K562 (cell line): ENCODE results near the gene WDR20.

ENCODE experiments used
- ATF7 ChIP-seq: fragments of 450-650 bp; IDR thresholded peaks from 2 replicates; pipeline ENCODE4 v1.7.1; 2014; ENCODE audit warnings: mild to moderate bottlenecking, moderate library complexity
- FOXM1 ChIP-seq, 2 experiments: fragments of 450-650 bp in 1 of 2; sonication (generic) in 1 of 2; formaldehyde crosslinking in 1 of 2; IDR thresholded peaks; 2 replicates each; pipeline versions ENCODE4 v1.6.1 to v1.9.0; 2017 to 2022; ENCODE audit warnings: low read depth in 2 of 2, mild to moderate bottlenecking in 2 of 2, missing genetic modification reagents in 1 of 2, moderate library complexity in 1 of 2
- FOXO4 ChIP-seq: fragments of 450-650 bp; formaldehyde crosslinking; IDR thresholded peaks from 2 replicates; pipeline ENCODE4 v1.4.0; 2020; ENCODE audit warnings: mild to moderate bottlenecking, moderate library complexity
- JUND ChIP-seq, 2 experiments: IDR thresholded peaks; 2 replicates in 1 of 2; 3 replicates in 1 of 2; pipeline ENCODE4 v1.6.1; 2011; ENCODE audit warnings: borderline replicate concordance in 2 of 2, low read depth in 2 of 2, low read length in 2 of 2, improper control_type of control experiment in 1 of 2, missing biosample characterization in 1 of 2, missing genetic modification characterization in 1 of 2, missing genetic modification reagents in 1 of 2
- MXI1 ChIP-seq: IDR thresholded peaks from 2 replicates; pipeline ENCODE4 v1.6.1; 2011; ENCODE audit warnings: low read depth, mild to moderate bottlenecking, improper control_type of control experiment, low read length
- RFX5 ChIP-seq: IDR thresholded peaks from 2 replicates; pipeline ENCODE4 v1.6.1; 2011; ENCODE audit warnings: low read depth, mild to moderate bottlenecking, improper control_type of control experiment, low read length
- ZNF561 ChIP-seq: fragments of 450-650 bp; formaldehyde crosslinking; conservative IDR thresholded peaks from 2 replicates; pipeline ENCODE4 v1.4.0; 2020; ENCODE audit warnings: mild to moderate bottlenecking, moderate library complexity
- ZNF696 ChIP-seq: fragments of 250-450 bp; sonication (Bioruptor Pico); conservative IDR thresholded peaks from 2 replicates; pipeline ENCODE4 v1.4.0; 2020; ENCODE audit warnings: mild to moderate bottlenecking, moderate library complexity
- TF ChIP-seq, protein P1 (sequence below), 2 experiments: fragments of 450-650 bp in 1 of 2; sonication (generic) in 1 of 2; formaldehyde crosslinking; conservative IDR thresholded peaks; 2 replicates each; pipeline versions ENCODE4 v1.4.0 to v1.8.1; 2020 to 2022; ENCODE audit warnings: mild to moderate bottlenecking in 1 of 2, missing genetic modification reagents in 1 of 2
- TF ChIP-seq, protein P2 (sequence below): fragments of 150-350 bp; conservative IDR thresholded peaks from 2 replicates; pipeline ENCODE4 v1.6.1; 2014; ENCODE audit warnings: low read length
- TF ChIP-seq, protein P3 (sequence below), 3 experiments: IDR thresholded peaks in 2 of 3; conservative IDR thresholded peaks in 1 of 3; 2 replicates each; pipeline ENCODE4 v1.5.1; 2011 to 2012; ENCODE audit warnings: low read length in 3 of 3, mild to moderate bottlenecking in 3 of 3, control low read depth in 2 of 3, improper control_type of control experiment in 1 of 3, inconsistent platforms in 1 of 3, low read depth in 1 of 3, mixed read lengths in 1 of 3, moderate library complexity in 1 of 3; ENCODE audit not compliant: insufficient read depth in 2 of 3

GRCh38 chr14:102238766-102239165 lies 99.1 kb downstream of the WDR20 start:
- TF ChIP-seq, protein P1, sequence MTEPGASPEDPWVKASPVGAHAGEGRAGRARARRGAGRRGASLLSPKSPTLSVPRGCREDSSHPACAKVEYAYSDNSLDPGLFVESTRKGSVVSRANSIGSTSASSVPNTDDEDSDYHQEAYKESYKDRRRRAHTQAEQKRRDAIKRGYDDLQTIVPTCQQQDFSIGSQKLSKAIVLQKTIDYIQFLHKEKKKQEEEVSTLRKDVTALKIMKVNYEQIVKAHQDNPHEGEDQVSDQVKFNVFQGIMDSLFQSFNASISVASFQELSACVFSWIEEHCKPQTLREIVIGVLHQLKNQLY (CRISPR knock-in tag; conservative IDR thresholded peaks at IDR 0.05), result no peak
- TF ChIP-seq ATF7, result no peak
- TF ChIP-seq JUND (IDR thresholded peaks at IDR 0.05; ENCODE audit: borderline replicate concordance, low read depth, low read length), result no peak
- no peak for TF ChIP-seq JUND (tag; IDR thresholded peaks at IDR 0.05; ENCODE audit: borderline replicate concordance, low read depth, low read length)
- TF ChIP-seq RFX5, result no peak
- no peak for TF ChIP-seq FOXO4 (CRISPR knock-in tag)
- no peak for TF ChIP-seq ZNF696 (CRISPR knock-in tag)
- TF ChIP-seq FOXM1 (IDR thresholded peaks at IDR 0.05; ENCODE audit: low read depth), result no peak
- TF ChIP-seq FOXM1 (CRISPR knock-in tag; IDR thresholded peaks at IDR 0.05; ENCODE audit: low read depth), result no peak
- no peak for TF ChIP-seq MXI1
- TF ChIP-seq, protein P2, sequence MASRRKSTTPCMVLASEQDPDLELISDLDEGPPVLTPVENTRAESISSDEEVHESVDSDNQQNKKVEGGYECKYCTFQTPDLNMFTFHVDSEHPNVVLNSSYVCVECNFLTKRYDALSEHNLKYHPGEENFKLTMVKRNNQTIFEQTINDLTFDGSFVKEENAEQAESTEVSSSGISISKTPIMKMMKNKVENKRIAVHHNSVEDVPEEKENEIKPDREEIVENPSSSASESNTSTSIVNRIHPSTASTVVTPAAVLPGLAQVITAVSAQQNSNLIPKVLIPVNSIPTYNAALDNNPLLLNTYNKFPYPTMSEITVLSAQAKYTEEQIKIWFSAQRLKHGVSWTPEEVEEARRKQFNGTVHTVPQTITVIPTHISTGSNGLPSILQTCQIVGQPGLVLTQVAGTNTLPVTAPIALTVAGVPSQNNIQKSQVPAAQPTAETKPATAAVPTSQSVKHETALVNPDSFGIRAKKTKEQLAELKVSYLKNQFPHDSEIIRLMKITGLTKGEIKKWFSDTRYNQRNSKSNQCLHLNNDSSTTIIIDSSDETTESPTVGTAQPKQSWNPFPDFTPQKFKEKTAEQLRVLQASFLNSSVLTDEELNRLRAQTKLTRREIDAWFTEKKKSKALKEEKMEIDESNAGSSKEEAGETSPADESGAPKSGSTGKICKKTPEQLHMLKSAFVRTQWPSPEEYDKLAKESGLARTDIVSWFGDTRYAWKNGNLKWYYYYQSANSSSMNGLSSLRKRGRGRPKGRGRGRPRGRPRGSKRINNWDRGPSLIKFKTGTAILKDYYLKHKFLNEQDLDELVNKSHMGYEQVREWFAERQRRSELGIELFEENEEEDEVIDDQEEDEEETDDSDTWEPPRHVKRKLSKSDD, result no peak
- TF ChIP-seq, protein P3, sequence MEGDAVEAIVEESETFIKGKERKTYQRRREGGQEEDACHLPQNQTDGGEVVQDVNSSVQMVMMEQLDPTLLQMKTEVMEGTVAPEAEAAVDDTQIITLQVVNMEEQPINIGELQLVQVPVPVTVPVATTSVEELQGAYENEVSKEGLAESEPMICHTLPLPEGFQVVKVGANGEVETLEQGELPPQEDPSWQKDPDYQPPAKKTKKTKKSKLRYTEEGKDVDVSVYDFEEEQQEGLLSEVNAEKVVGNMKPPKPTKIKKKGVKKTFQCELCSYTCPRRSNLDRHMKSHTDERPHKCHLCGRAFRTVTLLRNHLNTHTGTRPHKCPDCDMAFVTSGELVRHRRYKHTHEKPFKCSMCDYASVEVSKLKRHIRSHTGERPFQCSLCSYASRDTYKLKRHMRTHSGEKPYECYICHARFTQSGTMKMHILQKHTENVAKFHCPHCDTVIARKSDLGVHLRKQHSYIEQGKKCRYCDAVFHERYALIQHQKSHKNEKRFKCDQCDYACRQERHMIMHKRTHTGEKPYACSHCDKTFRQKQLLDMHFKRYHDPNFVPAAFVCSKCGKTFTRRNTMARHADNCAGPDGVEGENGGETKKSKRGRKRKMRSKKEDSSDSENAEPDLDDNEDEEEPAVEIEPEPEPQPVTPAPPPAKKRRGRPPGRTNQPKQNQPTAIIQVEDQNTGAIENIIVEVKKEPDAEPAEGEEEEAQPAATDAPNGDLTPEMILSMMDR (IDR thresholded peaks at IDR 0.05 in 2 of 3, conservative IDR thresholded peaks at IDR 0.05 in 1 of 3; ENCODE audit: insufficient read depth in 2 of 3, low read depth in 1 of 3, low read length in 3 of 3), result no peak
- TF ChIP-seq ZNF561 (CRISPR knock-in tag), result no peak
